Stimulated activated CD4-positive, alpha-beta T cell treated with anti-CD3 and anti-CD28 coated beads, Interleukin-1b, Interleukin-23, amount 100 ng/mL, for 48 hours (primary cell): ENCODE measurements around the gene GLOD5.
"Not testable (repeated sequence)": the region's sequence is repeated elsewhere in the genome, so short reads cannot be mapped to it uniquely, and the experiment has no call there.

Experiments used
- DNase-seq: peaks from one replicate; pipeline ENCODE4 v3.0.0-alpha.2; 2020

Gene GLOD5

DNA sequence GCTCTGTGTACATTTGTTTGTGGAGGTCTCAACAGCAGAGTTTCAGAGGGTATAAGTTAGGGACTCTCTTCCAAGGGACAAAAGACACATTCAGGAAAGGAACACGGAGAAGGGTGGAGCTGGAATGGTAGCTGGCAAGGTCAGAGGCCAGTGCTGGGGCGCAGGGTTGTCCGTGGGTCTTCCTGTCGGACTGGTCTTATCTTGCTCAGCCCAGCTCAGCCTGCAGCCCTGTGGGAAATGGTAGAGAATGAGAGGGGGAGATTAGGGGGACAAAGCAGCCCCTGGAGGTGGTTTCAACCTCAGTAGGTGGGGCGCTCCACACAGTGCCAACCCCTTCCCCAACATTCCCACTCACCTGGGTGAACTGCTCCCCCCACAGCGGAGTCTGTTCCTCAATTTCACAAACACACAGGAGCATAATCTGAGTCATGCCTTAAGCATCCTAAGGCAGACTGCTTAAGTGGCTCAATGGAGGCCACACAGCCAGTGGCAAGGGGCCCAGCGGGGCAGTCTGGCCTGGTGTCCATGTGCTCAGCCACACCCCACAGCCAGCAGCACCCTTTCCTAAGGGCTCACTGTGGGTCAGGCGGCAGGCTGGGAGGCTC lies 33.5 kb downstream of the GLOD5 start:
- no peak for DNase-seq

DNA sequence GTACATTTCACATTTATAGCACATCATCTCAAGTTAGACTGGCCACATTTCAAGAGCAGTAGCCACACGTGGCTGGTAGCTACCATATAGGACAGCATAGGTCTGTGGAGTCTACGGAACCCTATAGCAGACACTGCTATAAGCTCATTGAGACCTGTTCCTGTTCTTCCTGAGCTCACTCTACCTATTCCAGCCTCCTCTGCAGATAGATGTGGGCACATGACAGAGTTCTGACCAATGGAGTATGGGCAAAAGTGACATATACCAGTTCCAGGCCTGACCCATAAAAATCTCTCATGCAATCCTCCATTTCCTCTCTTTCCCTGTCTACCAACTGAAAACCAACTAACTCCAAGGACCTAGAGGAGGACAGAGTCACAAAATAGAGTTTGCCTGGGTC lies 36.8 kb downstream of the GLOD5 start:
- DNase-seq: no peak

DNA sequence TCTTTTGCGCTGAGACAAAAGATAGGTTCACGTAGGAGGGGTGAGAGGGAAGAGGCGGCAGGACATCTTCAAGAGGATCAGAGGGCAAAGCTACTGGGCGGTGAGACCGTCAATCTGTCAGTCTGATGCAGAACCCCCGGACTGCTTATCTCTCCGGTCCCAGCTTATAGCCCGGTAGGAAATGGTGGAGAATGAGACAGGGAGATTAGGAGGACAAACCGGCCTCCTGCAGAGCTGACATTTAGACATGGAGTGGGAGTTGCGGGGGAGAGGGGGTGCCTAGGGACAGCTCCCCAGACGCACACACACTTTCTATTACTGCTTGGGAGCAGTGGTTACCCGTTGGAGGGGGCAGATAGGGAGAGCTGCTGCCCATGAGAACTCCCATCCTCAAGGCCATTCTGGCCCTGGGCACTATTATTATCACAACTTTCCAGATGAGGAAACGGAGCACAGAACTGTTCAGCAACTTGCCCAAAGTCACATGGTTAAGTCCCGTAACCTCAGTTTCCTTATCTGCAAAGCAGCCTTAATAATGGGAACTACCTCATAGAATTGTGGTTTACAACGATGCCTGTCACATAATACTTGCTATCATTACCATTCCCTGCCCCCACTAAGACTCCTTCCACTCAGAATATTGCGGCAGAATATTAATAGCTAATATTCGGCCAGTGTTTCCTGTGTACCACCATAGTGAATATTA lies 39.2 kb downstream of the GLOD5 start:
- DNase-seq: no peak

DNA sequence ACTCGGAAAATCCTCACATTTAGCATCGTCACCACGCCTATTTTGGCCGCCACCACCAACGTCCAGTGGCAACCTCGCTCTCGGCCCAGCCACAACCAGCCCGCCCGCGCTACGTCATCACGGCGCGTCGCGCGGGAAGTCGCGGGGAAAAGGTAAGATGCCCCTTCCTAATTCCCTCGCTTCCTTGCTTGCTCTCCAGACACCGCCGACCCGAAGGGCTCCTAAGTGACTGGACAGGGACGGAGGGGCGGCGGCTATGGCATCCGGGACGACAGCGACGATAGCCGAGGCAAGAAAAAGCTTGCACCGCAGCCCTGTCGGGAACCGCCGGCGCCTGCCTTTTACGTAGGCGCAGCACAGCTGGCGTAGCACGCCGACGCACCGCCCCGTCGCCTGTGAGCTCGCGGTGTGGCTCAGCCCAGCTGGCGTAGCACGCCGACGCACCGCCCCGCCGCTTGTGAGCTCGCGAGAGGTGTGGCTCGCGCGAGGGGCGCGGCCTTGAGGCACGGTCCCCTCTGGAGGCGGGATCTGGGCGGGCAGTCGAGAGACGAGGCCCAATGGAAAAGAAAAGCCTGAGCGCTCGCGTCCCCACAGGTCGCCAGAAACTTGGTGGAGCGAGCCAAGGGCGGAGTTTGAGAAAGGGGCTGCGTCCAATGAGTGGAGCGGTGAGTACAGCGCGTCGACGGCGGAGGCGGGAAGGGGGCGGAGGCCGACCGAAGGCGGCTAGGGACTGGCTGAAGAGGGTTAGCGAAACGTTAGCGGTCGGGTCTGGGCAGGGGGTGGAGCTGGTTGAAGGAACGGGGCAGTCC lies 39.9 kb downstream of the GLOD5 start, which contains the start of gene HDAC6:
TSS of gene HDAC6 (plus strand) at position 788 of the 809 bp plus-strand sequence. CDS start 626 bp downstream, outside the sequence.
- DNase-seq: peak; percentile 96

DNA sequence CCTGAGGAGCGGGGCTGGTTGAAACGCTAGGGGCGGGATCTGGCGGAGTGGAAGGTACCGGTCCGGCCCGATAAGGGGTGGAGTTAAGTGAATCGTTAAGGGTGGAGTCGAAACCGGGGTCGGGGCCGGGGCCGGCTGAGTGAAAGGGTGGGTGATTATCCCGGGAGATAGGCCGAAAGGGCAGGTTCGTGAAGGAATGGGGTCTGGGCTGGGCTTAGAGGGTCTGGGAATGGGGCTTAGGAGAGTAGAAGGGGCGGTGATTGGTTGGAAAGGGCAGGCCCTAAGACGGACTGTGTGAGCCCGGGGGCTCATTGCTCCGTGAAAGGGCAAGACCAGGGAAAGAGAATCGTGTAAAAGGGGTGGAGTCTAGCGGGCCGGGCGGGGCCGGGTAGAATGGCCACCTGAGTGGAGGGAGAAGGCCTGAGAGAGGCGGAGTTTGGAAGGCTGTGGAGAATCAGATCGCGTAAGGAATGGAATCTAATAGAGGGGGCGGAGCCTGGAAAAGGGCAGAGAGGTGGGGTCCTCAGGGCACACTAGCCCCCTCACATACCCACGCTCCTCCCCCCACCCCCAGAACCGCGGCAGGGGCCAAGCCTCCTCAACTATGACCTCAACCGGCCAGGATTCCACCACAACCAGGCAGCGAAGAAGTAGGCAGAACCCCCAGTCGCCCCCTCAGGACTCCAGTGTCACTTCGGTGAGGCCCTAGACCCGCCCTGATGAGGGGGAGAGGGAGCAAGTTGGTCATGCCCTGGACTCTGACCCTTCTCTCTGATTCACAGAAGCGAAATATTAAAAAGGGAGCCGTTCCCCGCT lies 40.8 kb downstream of the GLOD5 start:
- peak; percentile 73 for DNase-seq

DNA sequence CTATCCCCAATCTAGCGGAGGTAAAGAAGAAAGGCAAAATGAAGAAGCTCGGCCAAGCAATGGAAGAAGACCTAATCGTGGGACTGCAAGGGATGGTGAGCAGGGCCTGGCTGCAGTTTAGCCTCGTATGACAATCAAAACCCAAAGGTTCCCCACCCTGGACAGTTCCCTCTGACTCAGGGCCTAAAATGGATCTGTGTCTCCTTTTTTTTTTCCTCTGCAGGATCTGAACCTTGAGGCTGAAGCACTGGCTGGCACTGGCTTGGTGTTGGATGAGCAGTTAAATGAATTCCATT lies 41.3 kb downstream of the GLOD5 start:
- no peak for DNase-seq

DNA sequence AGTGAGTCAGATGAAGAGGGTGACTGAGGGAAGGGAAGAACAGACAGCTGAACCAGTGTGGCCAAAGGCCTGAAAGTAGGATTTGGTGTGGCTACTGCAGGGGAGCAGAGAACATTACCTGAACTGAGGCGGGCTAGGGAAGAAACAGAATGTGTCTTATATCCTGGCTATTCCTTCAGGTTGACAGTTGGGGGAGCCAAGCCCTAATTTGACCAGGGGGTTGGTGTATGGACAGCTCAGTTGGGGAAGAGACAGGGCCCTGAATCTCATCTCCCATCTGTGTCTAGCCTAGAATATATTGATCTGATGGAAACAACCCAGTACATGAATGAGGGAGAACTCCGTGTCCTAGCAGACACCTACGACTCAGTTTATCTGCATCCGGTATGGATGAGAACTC lies 44.5 kb downstream of the GLOD5 start:
- no peak for DNase-seq

DNA sequence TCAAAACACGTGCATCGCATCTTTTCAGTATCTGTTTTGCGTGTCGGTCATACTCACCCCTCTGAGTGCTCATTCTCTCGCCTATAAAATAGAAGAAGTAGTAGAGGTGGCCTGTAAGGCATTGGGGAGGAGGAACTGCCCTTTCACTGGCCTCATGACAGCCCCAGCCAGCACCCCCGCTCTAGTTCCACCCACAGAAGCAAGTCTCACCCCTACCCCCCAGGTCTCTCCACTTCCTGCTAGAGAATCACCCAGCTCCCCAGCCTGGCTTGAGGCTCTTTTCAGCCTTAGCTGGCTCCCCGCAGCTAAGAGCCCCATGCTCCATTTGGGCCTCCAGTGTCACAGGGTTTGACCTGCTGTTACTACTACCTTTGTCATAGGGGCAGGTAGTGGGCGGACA lies 52.1 kb downstream of the GLOD5 start:
- DNase-seq: no peak

DNA sequence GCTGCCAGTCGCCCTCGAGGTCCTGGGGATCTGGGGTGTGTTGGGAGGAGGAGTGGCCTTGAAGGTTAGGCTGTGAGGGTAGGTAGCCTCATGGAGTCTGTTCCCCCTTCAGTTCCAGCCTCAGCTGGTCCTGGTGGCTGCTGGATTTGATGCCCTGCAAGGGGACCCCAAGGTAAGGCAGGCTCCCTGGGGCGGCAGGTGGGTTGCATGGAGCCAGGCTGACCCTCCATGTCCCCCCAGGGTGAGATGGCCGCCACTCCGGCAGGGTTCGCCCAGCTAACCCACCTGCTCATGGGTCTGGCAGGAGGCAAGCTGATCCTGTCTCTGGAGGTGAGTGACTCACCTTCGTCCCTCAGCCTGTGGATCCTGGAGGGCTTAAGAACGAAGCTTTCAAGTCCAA lies 53.2 kb downstream of the GLOD5 start:
- DNase-seq: no peak

DNA sequence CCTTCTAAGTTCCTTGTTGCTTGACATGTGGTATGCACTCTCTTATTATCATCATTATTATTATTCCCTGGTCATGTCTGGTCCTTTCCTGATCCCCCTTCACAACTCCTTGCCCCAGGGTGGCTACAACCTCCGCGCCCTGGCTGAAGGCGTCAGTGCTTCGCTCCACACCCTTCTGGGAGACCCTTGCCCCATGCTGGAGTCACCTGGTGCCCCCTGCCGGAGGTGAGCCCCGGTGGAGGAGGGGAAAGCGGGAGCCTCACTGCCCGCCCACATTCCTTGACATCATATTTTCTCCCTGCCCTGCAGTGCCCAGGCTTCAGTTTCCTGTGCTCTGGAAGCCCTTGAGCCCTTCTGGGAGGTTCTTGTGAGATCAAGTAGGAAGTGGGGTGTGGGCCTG lies 53.7 kb downstream of the GLOD5 start:
- DNase-seq: no peak

DNA sequence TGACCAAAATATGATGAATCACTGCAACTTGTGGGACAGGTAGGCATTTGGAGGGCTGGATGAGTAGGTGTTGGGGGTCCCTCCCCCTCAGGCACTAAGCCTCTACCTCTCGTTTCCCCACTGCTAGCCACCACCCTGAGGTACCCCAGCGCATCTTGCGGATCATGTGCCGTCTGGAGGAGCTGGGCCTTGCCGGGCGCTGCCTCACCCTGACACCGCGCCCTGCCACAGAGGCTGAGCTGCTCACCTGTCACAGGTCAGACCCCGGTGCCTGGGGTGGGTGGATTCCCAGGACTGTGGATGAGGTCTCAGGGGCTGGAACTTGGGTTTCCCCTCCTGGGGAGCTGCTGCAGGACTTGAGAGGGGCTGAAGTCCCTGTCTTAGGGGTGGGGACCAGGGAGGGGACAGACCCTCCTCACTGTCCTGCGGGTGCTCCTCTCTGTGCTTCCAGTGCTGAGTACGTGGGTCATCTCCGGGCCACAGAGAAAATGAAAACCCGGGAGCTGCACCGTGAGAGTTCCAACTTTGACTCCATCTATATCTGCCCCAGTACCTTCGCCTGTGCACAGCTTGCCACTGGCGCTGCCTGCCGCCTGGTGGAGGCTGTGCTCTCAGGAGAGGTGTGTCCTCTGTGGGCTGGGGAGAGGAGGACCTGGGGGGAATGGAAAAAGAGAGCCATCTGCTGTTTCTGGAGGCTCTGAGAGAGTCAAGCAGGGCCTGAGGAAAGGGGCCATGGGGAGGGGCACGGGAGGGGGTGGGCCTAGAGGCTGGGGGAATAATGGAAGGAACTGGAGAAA lies 54.7 kb downstream of the GLOD5 start:
- DNase-seq: no peak

DNA sequence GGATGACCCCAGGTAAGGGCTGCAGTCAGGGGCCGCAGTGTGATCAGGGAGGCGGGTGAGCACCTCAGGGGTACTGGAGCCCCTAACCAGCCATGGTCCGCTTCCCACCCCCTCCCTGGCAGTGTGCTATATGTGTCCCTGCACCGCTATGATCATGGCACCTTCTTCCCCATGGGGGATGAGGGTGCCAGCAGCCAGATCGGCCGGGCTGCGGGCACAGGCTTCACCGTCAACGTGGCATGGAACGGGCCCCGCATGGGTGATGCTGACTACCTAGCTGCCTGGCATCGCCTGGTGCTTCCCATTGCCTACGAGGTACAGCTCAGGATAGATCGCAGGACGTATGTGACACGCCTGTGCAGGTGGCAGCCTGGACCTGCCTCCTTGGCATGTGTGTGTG lies 56.6 kb downstream of the GLOD5 start:
- no peak for DNase-seq

DNA sequence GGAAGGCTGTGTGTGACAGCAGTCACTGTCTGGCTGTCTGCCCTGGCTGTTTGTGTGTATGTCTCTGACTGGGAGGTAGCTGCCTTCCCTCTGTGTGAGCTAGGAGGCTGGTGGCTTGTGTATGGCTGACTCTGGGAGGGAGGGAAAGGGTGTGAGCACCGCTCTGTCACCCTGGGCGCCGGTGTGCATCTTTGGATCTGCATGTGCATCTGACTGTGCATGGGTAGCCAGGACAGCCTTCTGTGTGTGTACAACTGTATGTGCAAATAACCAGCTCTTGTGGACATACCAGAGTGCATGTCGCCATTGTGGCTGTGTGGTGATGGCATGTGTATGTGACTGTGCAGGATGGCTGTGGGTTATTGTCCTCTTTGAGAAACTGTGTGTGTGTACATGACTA lies 57.3 kb downstream of the GLOD5 start:
- no peak for DNase-seq

DNA sequence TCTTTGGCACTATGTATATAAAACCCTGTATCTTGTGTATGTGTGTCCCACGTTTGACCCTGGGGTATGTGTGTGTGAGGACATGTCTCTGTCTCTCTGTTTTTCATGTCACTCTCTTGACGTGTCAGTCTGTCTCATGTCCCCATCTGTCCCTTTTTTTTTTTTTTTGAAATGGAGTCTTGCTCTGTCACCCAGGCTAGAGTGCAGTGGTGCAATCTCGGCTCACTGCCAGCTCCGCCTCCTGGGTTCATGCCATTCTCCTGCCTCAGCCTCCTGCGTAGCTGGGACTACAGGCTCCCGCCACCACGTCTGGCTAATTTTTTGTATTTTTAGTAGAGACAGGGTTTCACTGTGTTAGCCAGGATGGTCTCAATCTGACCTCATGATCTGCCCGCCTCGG lies 57.8 kb downstream of the GLOD5 start:
- not testable (repeated sequence) for DNase-seq

DNA sequence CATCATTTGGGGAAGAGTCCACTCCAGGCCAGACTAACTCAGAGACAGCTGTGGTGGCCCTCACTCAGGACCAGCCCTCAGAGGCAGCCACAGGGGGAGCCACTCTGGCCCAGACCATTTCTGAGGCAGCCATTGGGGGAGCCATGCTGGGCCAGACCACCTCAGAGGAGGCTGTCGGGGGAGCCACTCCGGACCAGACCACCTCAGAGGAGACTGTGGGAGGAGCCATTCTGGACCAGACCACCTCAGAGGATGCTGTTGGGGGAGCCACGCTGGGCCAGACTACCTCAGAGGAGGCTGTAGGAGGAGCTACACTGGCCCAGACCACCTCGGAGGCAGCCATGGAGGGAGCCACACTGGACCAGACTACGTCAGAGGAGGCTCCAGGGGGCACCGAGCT lies 61.5 kb downstream of the GLOD5 start:
- DNase-seq: no peak
